ENCODE results near the gene ADSL.

The ADSL gene

GRCh38 chr22:40430991-40431390 lies 84.7 kb downstream of the ADSL start:
- H3K4me3 ChIP-seq (ENCODE audit: low read length), result no peak overlapping the region
- TF ChIP-seq ZNF274 (IDR thresholded peaks at IDR 0.05; ENCODE audit: low read depth, low read length), result no peak

- H3K4me3 ChIP-seq (ENCODE audit: low read length), result no peak overlapping the region
- TF ChIP-seq ZNF274 (IDR thresholded peaks at IDR 0.05; ENCODE audit: low read depth, low read length), result no peak
These were observed 85.9 kb downstream of the ADSL start for GRCh38 chr22:40432157-40432556.

GRCh38 chr22:40432625-40433024 lies 86.3 kb downstream of the ADSL start:
- H3K4me3 ChIP-seq (ENCODE audit: low read length), result no peak overlapping the region
- no peak for TF ChIP-seq ZNF274 (IDR thresholded peaks at IDR 0.05; ENCODE audit: low read depth, low read length)

GRCh38 chr22:40433416-40434090 lies 87.3 kb downstream of the ADSL start:
- TF ChIP-seq ZNF274 (IDR thresholded peaks at IDR 0.05; ENCODE audit: low read depth, low read length), result no peak
- H3K4me3 ChIP-seq (ENCODE audit: low read length), result no peak overlapping the region

- no peak for TF ChIP-seq ZNF274 (IDR thresholded peaks at IDR 0.05; ENCODE audit: low read depth, low read length)
- H3K4me3 ChIP-seq (ENCODE audit: low read length), result no peak overlapping the region
These were observed 87.8 kb downstream of the ADSL start for GRCh38 chr22:40434106-40434505.

- no peak for TF ChIP-seq ZNF274 (IDR thresholded peaks at IDR 0.05; ENCODE audit: low read depth, low read length)
- H3K4me3 ChIP-seq (ENCODE audit: low read length), result peak overlapping the region; percentile 55; the same call in 1 of the 2 replicates
These were observed 88.4 kb downstream of the ADSL start for GRCh38 chr22:40434745-40435144.

- no peak for TF ChIP-seq ZNF274 (IDR thresholded peaks at IDR 0.05; ENCODE audit: low read depth, low read length)
- peak overlapping the region; percentile 42; the same call in 1 of the 2 replicates for H3K4me3 ChIP-seq (ENCODE audit: low read length)
These were observed 90.5 kb downstream of the ADSL start for GRCh38 chr22:40436505-40437431.
